ENCODE measurements around the gene CISH.
A peak's percentile ranks its signal among the peaks of the same experiment; 100 is the strongest.

Gene CISH

GRCh38 chr3:50575372-50575771 lies 36.2 kb downstream of the CISH start:
- TF ChIP-seq, protein P1, sequence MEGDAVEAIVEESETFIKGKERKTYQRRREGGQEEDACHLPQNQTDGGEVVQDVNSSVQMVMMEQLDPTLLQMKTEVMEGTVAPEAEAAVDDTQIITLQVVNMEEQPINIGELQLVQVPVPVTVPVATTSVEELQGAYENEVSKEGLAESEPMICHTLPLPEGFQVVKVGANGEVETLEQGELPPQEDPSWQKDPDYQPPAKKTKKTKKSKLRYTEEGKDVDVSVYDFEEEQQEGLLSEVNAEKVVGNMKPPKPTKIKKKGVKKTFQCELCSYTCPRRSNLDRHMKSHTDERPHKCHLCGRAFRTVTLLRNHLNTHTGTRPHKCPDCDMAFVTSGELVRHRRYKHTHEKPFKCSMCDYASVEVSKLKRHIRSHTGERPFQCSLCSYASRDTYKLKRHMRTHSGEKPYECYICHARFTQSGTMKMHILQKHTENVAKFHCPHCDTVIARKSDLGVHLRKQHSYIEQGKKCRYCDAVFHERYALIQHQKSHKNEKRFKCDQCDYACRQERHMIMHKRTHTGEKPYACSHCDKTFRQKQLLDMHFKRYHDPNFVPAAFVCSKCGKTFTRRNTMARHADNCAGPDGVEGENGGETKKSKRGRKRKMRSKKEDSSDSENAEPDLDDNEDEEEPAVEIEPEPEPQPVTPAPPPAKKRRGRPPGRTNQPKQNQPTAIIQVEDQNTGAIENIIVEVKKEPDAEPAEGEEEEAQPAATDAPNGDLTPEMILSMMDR (IDR thresholded peaks at IDR 0.05; ENCODE audit: low read depth, low read length) = no peak
- in situ Hi-C loops (cut with HindIII; ENCODE audit: low sequenced_read_pairs) = no loop called here
- DNase-seq (ENCODE audit: low read depth, low spot score) = no peak
- H3K4me3 ChIP-seq (ENCODE audit: low read depth, low read length) = no peak overlapping the region

DNA sequence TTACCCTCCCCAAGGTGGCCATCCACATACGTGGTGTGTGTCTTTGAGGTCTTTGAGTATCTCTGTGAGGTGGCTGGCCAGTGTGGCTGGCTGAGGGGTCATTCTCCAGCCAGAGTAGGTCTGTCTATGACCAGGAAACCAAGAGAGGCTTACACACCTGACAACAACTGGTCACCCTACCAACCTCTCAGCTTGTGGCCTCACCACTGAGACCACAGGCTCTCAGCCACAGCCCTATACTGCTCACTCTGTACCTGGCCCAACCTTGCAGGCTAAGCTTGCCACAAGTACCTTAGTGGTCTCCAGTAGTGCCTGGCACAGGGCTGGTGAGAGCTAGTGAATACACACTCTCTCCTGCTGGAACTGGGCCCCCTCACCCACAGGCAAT lies 37.1 kb downstream of the CISH start:
- in situ Hi-C loops (cut with HindIII; ENCODE audit: low sequenced_read_pairs) = no loop called here
- no peak for DNase-seq (ENCODE audit: low read depth, low spot score)
- no peak overlapping the region for H3K4me3 ChIP-seq (ENCODE audit: low read depth, low read length)
- TF ChIP-seq, protein P1 (IDR thresholded peaks at IDR 0.05; ENCODE audit: low read depth, low read length) = no peak

DNA sequence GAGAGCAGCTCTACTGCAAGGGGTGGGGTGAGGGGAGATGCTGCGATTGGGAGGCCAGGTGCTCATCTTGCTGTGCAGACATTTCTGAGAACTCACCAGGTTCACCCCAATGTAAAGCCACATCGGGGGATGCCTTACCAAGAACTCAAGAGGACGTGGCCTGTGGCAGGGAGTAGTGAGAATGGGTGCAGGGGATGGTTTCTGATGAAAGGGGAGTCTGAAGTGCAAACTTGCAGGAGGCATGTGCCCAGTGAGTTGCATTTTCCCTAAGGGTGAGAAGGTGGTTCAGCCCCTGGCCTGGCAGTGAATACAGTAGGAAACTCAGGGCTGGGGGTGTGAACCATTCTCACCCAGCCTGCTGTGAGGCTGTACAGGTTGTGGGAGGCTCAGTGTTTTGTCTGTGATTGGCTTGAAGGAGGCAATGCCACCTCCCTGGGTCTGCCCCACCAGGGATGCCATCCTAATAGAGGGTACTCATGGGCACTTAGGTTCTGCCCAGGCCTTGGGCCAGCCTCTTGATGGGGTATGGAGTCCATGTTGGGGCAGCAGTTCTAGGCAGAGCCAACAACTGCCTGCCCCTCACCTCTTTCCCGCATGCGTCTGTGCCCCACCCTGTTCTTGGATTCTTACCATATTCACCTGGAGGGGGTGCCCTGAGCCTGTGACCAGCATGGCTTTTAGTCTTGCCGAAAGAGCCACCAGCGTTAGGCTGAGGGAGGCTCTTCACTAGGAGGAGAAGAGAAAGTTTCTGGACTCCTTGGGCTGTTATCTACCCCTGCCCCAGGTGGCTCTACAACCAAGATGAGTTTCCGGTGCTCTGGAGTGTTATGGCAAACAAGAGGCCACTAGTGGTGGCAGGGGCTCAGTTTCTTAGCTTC lies 37.8 kb downstream of the CISH start:
- TF ChIP-seq, protein P1 (IDR thresholded peaks at IDR 0.05; ENCODE audit: low read depth, low read length) = no peak
- DNase-seq (ENCODE audit: low read depth, low spot score) = no peak
- in situ Hi-C loops (cut with HindIII; ENCODE audit: low sequenced_read_pairs) = no loop called here
- H3K4me3 ChIP-seq (ENCODE audit: low read depth, low read length) = no peak overlapping the region

- DNase-seq (ENCODE audit: low read depth, low spot score) = no peak
- TF ChIP-seq, protein P1 (IDR thresholded peaks at IDR 0.05; ENCODE audit: low read depth, low read length) = no peak
- in situ Hi-C loops (cut with HindIII; ENCODE audit: low sequenced_read_pairs) = no loop called here
- H3K4me3 ChIP-seq (ENCODE audit: low read depth, low read length) = no peak overlapping the region
Observed at GRCh38 chr3:50572801-50573371, 38.7 kb downstream of the CISH start.

DNA sequence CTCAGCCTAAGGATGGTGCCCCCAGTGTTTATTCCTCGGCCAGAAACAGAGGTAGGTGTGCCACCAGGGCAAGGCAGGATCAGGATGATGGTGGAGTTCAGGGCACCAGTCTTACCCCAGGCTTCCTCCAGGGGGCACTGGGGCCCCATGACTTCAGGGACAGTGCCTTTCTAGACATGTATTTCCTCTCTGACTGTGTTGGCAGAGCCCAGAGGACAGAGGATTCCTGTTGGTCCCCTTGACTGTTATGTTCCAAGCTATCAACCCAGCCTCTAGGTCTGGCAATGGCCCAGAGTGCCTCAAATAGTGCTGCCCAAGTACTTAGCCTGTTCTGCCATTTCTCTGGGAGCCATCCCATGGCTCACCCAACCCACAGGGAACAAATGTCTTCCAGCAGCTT lies 39.4 kb downstream of the CISH start:
- no peak overlapping the region for H3K4me3 ChIP-seq (ENCODE audit: low read depth, low read length)
- DNase-seq (ENCODE audit: low read depth, low spot score) = peak; percentile 61
- TF ChIP-seq, protein P1 (IDR thresholded peaks at IDR 0.05; ENCODE audit: low read depth, low read length) = peak; percentile 92
- in situ Hi-C loops (cut with HindIII; ENCODE audit: low sequenced_read_pairs) = no loop called here

DNA sequence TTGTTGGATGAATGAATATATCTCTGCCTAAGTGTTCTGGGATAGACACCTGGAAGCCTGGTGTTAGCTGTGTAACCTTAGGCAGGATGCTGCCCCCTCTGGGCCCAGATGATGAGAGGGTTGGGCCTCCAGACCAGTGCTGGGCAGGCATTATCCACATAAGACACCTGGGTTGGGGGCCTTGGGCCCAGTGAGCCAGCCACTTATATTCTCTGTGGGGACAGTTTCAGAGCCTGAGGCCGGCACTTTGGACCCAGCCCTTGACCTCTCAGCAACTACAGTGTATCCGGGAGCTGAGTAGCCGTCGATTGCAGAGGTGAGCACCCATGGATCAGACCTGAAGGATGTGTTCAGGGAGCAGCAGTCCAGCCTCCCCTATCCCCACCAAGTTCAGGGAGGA lies 40.1 kb downstream of the CISH start:
- TF ChIP-seq, protein P1 (IDR thresholded peaks at IDR 0.05; ENCODE audit: low read depth, low read length) = no peak
- no peak overlapping the region for H3K4me3 ChIP-seq (ENCODE audit: low read depth, low read length)
- in situ Hi-C loops (cut with HindIII; ENCODE audit: low sequenced_read_pairs) = no loop called here
- no peak for DNase-seq (ENCODE audit: low read depth, low spot score)

Measured in astrocyte of the spinal cord (primary cell).